Fibroblast of skin of abdomen (primary cell): ENCODE results near the gene PCCA. TPM values are rescaled to one million over a fixed set of nuclear protein-coding genes. Genes with fewer than 3 reads are reported as not detected.
"Not testable (repeated sequence)": the region's sequence is repeated elsewhere in the genome, so short reads cannot be mapped to it uniquely, and the experiment has no call there.

Experiments
- DNase-seq: peaks from one replicate; pipeline ENCODE4 v3.0.0-alpha.2; 2013
- polyA plus RNA-seq, 2 experiments: library from polyadenylated mRNA; unstranded; fragments of 120-200 nt; gene quantifications; one replicate each; pipeline ENCODE4 v1.2.1, GENCODE V29; 2013; ENCODE audit not compliant: insufficient read length in 2 of 2

PCCA gene
- 17.7 TPM for polyA plus RNA-seq (2013, experiment 1 of 2; ENCODE audit: insufficient read length)
- 17.7 TPM for polyA plus RNA-seq (2013, experiment 2 of 2; ENCODE audit: insufficient read length)

GRCh38 chr13:100088644-100089464, at the start of gene PCCA:
Gene PCCA, plus strand, starts transcription at chr13:100089093. Its CDS starts 28 bp downstream, at chr13:100089121.
- peak; percentile 90 for DNase-seq

- peak; percentile 21 for DNase-seq
These were observed 49.2 kb upstream of the PCCA start for GRCh38 chr13:100039740-100040139.

- no peak for DNase-seq
These were observed 48.7 kb upstream of the PCCA start for GRCh38 chr13:100040196-100040595.

- DNase-seq = no peak
These were observed 44.0 kb upstream of the PCCA start for GRCh38 chr13:100044936-100045335.

GRCh38 chr13:100045355-100045754, 43.5 kb upstream of the PCCA start:
- DNase-seq = no peak

- no peak for DNase-seq
These were observed 37.8 kb upstream of the PCCA start for GRCh38 chr13:100051070-100051469.

GRCh38 chr13:100059827-100060226, 29.1 kb upstream of the PCCA start:
- DNase-seq = no peak

- no peak for DNase-seq
These were observed 25.6 kb upstream of the PCCA start for GRCh38 chr13:100063333-100063732.

GRCh38 chr13:100063906-100064305, 25.0 kb upstream of the PCCA start:
- no peak for DNase-seq

- DNase-seq = no peak
These were observed 20.6 kb upstream of the PCCA start for GRCh38 chr13:100068133-100068931.

- no peak for DNase-seq
These were observed 19.6 kb upstream of the PCCA start for GRCh38 chr13:100069278-100069677.

GRCh38 chr13:100075700-100076587, 12.9 kb upstream of the PCCA start:
- DNase-seq = no peak

GRCh38 chr13:100079003-100079402, 9.9 kb upstream of the PCCA start:
- not testable (repeated sequence) for DNase-seq

- not testable (repeated sequence) for DNase-seq
These were observed 5.5 kb upstream of the PCCA start for GRCh38 chr13:100083401-100083800.

- no peak for DNase-seq
These were observed 635 bp upstream of the PCCA start for GRCh38 chr13:100088273-100088643.

GRCh38 chr13:100089465-100090032, 656 bp downstream of the PCCA start:
- peak; percentile 2 for DNase-seq

- DNase-seq = no peak
These were observed 2.0 kb downstream of the PCCA start for GRCh38 chr13:100090861-100091260.

- no peak for DNase-seq
These were observed 2.5 kb downstream of the PCCA start for GRCh38 chr13:100091391-100091790.

GRCh38 chr13:100092273-100092672, 3.4 kb downstream of the PCCA start:
- not testable (repeated sequence) for DNase-seq

- DNase-seq = no peak
These were observed 6.6 kb downstream of the PCCA start for GRCh38 chr13:100095498-100095897.

GRCh38 chr13:100096526-100096925, 7.6 kb downstream of the PCCA start:
- DNase-seq = no peak

GRCh38 chr13:100097821-100098220, 8.9 kb downstream of the PCCA start:
- DNase-seq = no peak
